WTC11 (cell line): ENCODE results near the gene IRAG1.

Source experiments
- CTCF ChIP-seq: fragments of 200-600 bp; IDR thresholded peaks from 2 replicates; pipeline ENCODE4 v1.8.0; 2022; ENCODE audit warnings: antibody characterized with exemption
- JUN ChIP-seq: sonication (generic); formaldehyde crosslinking; IDR thresholded peaks from 2 replicates; pipeline ENCODE4 v1.8.0; 2023; ENCODE audit warnings: mild to moderate bottlenecking, missing genetic modification reagents
- NR2C2 ChIP-seq: sonication (generic); formaldehyde crosslinking; IDR thresholded peaks from 2 replicates; pipeline ENCODE4 v1.8.0; 2022; ENCODE audit warnings: mild to moderate bottlenecking, missing genetic modification reagents
- ZBTB21 ChIP-seq: sonication (generic); formaldehyde crosslinking; IDR thresholded peaks from 2 replicates; pipeline ENCODE4 v1.8.1; 2023; ENCODE audit warnings: mild to moderate bottlenecking, missing genetic modification reagents, borderline replicate concordance
- ZNF138 ChIP-seq: sonication (generic); formaldehyde crosslinking; conservative IDR thresholded peaks from 2 replicates; pipeline ENCODE4 v1.8.1; 2022; ENCODE audit warnings: mild to moderate bottlenecking, moderate library complexity, missing genetic modification reagents

- TF ChIP-seq JUN (CRISPR knock-in tag) (no peak), CTCF (no peak), ZBTB21 (CRISPR knock-in tag) (no peak), NR2C2 (CRISPR knock-in tag) (no peak), ZNF138 (CRISPR knock-in tag) (no peak)
Measured at GRCh38 chr11:10694486-10695239, 1.1 kb upstream of the IRAG1 start.
